Stimulated activated CD4-positive, alpha-beta T cell treated with anti-CD3 and anti-CD28 coated beads, Interleukin-1b, Interleukin-23, amount 100 ng/mL, for 48 hours (primary cell): ENCODE data around the gene OSBPL9.
"Not testable (repeated sequence)": the region's sequence is repeated elsewhere in the genome, so short reads cannot be mapped to it uniquely, and the experiment has no call there.

ENCODE experiments used
- DNase-seq: peaks from one replicate; pipeline ENCODE4 v3.0.0-alpha.2; 2020

Gene OSBPL9

DNA sequence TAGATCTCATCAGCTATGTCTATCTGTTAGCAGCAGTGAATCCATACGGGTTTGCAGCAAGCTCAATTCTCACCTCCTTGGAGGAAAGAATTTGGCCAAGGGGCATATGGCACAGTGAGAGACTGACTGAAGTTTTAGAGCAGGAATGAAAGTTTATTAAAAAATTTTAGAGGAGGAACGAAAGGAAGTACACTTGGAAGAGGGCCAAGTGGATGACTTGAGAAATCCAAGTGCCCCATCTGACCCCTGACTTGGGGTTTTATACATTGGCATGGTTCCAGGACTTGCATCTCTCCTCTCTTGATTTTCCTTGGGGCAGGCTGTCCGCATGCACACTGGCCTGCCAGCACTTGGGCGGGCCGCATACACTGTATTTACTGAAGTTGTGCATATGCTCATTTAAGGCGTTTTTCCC is 9.2 kb upstream of the OSBPL9 start:
- no peak for DNase-seq

DNA sequence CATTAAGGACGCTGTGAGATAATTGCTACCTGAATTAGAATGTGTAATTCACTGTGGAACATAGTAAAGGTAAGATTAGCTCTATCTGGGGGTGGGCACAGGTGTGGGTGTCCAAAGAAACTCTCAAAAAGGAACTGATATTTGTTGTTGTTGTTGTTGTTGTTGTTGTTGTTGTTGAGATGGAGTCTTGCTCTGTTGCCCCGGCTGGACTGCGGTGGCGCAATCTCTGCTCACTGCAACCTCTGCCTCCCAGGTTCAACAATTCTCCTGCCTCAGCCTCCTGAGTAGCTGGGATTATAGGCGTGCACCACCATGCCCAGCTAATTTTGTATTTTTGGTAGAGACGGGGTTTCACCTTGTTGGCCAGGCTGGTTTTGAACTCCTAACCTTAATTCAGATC is 6.8 kb upstream of the OSBPL9 start:
- DNase-seq, result not testable (repeated sequence)

DNA sequence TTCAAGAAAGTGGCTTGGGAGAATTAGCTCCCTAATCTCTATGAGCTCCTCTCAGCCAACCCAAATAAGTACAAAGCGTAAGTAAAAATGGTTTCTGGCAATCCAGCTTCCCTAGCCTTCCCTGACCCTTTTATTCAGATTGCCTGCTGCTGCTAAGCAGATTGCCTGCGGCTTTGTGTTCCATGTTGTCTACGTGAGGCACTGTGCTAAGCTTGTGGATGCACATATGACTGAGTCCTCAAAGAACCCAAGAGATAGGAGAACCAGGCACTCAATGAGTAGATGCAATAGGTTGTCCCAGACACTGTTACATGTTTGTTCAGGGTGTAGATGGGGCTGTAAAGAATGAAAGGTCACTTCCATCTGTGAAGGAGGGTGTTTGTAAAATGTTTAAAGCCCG is 6.3 kb upstream of the OSBPL9 start:
- DNase-seq, result no peak

DNA sequence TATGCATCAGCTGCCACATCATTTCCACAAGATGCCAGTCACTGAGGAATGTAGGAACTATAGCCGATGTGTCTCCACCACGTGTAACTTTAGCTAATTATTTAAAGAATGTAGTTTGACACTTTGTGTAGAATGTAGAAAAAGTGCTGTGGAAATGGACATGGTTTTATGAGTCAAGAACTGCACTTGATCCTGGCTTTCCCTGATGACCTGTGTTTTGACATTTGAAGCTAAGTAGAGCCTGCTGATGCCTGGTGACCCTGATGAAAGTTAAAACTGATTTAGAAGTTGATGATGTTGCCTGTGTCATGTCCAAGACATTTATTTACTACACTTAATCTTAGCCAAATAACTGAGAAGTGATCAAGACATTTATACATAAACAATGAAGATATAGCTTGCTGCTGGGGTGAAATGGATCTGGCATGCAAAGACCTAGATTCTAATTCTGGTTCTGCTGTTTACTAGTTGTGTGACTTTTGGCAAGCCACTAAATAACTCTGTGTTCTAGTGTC is 4.4 kb upstream of the OSBPL9 start:
- DNase-seq, result no peak

DNA sequence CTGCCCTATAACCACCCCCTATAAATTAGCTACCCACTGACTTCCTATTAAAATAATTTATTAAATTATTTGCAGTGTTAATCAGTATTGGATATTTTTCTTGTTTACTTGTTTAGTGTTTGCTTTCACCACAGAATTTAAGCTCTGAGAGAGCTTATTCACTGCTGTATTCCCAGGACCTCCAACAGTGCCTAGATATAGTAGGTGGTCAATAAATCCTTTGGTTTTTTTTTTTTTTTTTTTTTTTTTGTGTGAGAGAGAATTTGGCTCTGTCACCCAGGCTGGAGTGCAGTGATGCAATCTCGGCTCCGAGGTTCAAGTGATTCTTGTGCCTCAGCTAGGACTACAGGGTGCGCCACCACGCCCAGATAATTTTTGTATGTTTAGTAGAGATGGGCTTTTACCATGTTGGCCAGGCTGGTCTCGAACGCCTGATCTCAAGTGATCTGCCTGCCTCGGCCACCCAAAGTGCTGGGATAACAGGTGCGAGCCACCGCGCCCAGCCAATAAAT is 1.1 kb upstream of the OSBPL9 start:
- DNase-seq, result no peak

DNA sequence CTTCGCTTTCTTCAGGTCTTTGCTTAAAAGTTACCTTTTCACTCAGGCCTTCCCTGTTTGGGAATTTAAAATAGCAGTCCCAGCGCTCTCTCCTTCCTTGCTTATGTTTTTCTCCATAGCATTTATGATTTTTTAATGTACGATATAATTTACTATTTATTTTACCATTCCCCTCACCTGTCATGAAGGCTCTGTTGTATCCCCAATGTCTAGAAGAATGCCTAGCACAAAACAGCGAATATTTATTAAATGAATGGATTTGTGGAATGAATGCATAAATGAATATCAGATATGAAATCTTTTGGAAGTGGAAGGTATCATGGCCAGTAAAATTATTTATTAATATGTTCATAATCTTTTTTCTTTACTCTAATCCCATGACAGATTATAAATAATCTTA is 402 bp upstream of the OSBPL9 start:
- no peak for DNase-seq

DNA sequence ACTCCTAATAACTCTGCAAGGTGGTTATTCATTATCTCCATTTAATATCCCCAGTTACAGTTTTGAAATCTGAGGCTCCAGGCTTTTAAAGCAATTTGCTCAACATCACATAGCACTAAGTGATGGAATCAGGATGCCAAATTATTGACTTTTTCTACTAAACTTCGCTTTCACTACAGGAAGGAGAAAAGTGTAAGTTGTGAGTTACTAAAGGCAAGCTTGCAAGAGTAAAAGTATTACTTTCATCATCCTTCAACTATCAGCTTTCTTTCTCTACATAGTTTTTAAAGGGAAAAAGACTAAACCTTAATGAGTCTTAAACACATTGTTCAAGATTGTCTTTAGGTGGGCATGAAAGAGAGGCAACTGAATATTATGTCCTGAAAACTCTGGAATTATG is 1.8 kb downstream of the OSBPL9 start:
- DNase-seq, result no peak

DNA sequence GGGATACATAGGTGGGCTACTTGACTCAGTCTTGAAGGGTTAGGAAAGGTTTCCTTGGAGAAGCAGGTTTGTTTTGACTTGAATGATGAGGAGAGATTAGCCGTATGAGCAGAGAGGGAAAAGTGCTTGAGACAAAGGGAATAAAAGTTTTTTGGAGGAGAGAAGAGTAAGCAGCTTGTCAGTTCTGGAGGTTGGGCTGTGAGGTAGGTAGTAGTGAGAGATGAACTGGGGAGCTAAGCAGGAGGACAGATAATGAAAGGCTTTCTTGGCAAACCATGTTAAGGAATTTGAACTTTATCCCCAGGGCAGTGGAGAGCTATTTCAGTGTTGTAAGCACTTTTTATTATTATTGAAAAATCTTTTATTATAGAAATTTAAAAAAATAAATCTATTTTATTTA is 3.6 kb downstream of the OSBPL9 start:
- no peak for DNase-seq

DNA sequence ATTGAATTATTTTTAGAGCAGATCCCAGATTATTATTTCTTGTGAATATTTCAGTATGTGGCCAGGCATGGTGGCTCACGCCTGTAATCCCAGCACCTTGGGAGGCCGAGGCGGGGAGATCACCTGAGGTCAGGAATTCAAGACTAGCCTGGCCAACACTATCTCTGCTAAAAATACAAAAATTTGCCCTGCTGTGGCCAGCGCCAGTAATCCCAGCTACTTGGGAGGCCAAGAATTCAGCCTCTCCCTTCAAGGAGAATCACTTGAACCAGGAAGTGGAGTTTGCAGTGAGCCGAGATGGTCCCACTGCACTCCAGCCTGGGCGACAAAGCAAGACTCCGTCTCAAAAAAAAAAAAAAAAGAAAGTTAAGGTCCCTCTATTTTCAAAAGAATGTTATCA is 4.3 kb downstream of the OSBPL9 start:
- no peak for DNase-seq

DNA sequence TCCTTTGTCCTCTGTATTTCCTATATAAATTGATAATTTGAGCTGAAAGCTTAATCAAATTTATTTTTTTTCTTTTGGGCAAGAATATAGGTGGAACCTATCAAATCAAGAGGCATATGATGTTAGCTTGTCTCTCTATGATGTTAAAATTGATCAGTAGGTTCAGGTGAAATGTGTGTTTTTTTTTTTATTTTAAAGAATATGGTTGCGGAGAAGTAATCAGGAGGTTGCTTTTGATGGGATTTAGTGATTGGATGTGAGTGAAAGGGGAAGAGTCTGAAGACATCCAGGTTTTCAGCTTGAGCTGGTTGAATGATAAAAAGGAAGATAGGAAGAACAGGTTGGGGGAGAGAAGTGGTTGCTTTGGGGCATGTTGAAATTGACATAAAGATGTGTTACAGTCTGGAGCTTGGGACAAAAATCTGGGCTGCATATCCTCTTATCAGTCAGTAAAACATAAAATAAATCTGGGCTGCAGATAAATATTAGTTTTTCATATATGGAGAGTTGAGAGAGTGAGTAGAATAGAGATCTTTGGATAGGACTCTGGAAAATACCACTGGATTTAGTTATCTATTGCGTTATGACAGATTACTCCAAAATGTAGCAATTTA is 5.1 kb downstream of the OSBPL9 start:
- DNase-seq, result no peak

DNA sequence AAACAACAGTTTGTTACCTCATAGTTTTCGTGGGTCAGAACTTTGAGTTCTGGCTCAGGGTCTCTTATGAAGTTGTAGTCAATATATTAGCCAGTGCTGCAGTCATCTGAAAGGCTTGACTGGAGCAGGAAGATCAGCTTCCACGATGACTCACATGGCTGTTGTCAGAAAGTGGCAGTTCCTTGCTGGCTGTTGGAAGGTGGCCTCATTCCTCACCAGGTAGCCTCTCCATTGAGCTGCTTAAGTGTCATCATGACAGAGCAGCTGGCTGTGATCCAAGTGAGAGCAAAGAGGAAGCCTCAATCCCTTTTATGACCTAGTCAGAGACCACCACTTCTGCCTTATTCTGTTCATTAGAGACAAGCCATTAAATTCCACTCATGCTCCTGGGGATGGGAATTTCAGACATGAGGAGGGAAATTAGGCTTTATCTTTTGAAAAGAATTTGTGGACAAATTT is 5.6 kb downstream of the OSBPL9 start:
- DNase-seq, result peak; percentile 20

DNA sequence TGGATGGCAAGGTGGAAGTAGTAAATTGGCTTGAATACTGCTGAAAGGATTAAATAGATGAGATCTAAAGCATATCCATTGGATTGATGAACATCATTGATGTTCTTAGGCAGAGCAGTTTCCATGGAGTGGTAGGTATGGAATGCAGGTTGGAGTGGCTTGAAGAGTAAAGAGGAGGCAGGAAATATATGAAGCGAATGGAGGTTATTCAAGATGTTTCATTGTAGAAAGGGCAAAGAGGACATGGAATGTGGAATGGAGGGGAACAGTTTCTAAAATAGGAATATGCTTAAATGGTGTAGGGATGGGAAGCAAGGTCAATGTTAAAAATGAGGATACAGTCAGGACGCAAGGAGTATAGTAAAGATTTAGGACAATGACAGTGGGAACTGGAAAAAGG is 6.1 kb downstream of the OSBPL9 start:
- no peak for DNase-seq

DNA sequence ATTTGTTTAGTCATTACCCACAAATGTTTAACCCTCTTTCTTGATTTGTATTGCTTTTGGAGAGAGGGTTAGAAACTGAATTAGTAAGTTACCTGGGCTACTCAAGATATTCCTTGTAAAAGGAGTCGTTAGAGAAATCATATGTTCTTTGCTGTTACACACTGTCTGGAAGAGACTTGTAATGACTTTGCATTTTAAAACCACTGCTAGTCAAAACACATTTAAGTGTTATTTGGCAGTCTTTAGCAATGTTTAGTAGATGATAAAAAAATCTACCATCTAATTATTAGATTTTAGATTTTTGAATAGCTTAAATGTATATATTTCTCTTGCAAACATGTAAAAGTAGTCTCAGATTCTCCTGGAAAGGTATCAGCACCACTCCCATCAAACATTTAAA is 6.6 kb downstream of the OSBPL9 start:
- no peak for DNase-seq

DNA sequence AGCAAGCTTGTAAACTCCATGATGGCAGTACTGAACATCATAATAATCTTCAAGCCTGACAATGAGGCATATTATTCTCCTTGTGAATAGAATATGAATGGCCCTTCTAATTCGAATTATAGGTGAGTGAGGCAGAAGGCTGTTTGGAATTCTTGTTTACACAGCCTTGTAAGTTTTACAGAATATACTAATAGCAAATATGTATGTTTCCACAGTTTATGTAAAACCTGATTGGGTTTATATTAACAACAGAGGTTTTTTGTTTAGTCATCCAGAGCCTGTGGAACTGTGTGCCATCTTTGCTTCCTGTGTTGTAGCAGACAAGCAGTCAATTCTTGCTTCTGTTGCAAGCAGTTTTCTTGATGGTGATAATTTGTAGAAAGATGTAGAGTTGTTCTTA is 8.0 kb downstream of the OSBPL9 start:
- DNase-seq, result no peak

DNA sequence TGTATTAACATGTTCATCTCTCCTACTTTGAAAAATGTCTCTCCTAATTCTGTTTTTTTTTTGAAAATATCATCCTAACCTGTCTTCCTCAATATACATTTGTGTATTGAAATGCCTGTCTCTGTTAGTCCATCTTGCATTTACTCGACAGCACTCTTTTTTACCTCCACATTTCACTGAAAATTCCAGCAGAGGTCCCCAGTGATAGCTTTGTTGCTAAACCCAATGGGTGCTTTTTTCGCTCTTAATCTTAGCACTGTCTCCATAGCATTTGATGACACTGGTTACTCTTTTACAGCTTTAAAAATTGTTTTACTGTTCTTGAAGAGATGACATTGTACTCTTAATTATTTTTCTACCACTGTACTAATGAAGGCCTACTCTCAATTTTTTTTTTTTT is 10.8 kb downstream of the OSBPL9 start:
- DNase-seq, result no peak

DNA sequence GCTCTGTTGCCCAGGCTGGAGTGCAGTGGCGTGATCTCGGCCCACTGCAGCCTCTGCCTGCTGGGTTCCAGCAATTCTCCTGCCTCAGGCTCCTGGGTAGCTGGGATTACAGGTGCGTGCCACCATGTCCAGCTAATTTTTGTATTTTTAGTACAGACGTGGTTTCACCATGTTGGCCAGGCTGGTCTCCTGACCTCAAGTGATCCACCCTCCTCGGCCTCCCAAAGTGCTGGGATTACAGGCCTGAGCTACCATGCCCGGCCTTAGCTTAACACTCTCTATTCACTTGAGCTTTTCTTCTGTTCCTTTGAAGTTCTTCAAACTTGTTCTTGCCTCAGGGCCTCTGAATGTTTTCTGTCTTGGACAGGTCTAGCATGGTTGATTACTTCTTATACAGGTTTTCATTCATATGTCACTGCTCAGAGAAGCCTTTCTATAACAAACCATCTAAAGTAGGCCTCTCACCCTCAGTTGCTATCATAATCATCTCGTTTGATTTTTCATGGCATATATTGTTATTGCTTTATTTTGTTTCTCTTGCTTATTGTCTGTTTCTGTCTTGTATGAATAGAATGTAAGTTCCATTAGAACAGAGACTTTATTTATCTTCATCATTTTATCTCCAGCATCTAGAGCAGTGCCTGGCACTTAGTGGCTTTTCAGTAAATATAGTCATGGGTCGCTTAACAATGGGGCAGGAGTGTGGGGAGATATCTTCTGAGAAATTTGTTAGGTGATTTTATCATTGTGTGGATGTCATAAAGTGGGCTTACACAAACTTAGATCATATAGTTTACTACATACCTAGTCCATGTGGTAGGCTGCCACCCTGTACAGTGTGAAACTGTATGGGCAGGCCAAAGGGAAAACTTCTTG is 12.1 kb downstream of the OSBPL9 start:
- no peak for DNase-seq

DNA sequence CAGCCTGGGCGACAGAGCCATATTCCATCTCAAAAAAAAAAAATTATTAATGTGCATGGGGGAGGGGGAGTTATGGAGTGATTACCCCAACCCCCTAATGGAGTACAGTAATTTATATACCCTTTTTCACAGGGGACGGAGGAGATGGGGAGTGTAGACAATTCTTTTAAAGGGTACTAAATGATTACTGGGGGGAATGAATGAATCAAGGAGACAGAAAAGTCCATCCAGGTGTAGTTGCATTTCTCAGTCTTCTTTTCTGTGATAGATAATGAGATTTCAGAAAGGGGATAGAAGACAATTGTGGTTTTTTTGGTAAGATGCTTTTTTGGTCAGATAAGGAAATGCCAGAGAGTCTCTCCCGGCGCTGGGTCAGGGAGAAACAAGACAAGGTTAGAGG is 13.0 kb downstream of the OSBPL9 start:
- DNase-seq, result no peak

DNA sequence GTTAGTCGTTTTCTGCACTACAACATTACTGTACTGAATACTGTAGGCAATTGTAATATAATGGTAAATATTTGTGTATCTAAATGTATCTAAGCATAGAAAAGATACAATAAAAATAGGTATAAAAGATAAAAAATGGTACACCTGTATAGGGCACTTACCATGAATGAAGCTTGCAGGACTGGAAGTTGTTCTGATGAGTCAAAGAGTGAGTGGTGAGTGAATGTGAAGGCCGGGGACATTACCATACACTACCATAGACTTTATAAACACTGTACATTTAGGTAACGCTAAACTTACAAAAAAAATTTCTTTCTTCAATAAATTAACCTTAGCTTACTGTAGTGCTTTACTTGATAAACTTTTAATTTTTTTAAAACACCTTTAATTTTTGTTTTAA is 13.5 kb downstream of the OSBPL9 start:
- no peak for DNase-seq

DNA sequence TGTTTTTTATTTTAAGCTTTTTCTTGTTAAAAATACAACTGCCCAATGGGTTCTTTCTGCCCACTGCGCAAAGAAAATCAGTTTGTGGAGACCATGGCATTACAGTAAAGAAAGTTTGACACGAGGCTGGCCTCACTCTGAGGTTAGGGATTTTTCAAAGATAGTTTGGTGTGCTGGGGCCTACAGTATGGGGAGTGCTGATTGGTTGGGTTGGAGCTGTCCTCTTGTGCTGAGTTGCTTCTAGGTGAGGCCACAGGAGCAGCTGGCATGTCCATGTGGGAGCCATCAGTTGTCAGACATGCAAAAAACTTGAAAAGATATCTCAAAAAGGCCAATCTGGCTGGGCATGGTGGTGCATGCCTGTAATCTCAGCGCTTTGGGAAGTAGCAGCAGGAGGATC is 14.0 kb downstream of the OSBPL9 start:
- DNase-seq, result no peak

DNA sequence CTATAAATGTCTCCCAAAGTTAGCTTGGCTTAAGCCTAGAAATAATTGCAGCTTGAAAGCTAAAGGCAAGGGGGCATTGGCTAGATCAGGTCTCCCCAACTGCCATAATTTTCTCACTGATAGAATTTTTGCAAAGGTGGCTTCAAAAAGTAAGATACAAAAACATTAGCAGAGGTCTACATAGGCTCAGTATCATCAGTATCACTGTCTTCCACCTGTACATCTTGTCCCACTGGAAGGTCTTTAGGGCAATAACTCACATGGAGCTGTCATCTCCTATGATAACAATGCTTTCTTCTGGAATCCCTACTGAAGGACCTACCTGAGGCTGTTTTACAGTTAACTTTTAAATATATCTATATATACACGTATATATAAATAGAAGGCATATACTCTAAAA is 14.9 kb downstream of the OSBPL9 start:
- DNase-seq, result no peak

DNA sequence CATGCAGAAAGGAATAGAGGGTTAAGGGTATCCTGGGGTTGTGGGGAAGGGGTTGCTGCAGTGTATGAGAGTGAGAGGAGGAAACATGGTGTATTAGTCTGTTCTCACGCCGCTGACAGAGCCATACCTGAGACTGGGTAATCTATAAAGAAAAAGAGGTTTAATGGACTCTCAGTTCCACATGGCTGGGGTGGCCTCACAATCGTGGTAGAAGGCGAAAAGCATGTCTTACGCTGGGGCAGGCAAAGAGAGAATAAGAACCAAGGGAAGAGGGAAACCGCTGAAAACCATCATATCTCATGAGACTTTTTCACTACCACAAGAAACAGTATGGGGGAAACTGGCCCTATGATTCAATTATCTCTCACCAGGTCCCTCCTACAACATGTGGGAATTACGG is 17.7 kb downstream of the OSBPL9 start:
- DNase-seq, result no peak

DNA sequence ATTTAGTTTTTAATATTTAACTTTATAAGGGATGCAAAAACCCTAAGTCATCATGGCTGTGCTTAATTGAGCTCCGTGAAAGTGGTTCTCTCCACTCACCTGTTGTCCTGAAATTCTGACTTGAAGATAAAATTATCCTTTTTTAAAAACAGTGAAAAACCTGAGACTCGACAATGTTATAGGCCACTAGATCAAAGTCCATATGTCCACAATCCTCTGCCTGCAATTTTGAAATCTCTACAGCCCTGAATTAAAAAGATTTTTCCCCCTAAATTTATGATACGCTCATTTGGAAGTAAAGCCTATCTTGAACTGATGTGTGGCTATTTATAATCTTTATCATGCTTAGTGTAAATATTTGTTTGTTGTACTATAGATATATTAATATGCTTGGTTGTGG is 18.7 kb downstream of the OSBPL9 start:
- DNase-seq, result no peak

DNA sequence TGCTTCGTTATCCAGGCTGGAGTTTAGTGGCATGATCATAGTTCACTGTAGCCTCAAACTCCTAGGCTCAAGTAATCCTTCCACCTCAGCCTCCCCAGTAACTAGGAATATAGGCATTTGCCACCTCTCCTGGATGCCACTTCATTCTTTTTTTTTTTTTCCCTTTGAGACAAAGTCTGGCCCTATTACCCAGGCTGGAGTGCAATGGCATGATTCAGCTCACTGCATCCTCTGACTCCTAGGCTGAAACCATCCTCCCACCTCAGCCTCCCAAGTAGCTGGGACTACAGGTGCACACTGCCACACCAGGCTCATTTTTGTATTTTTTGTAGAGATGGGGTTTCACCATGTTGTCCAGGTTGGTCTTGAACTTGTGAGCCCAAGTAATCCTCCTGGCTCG is 19.3 kb downstream of the OSBPL9 start:
- DNase-seq, result no peak
